Trophoblast cell (in vitro differentiated cells and primary cell): ENCODE data around the gene DUSP1.
A peak's percentile ranks its signal among the peaks of the same experiment; 100 is the strongest.

Experiments
- DNase-seq, 2 donors: peaks; one replicate each; pipeline ENCODE4 v3.0.0-alpha.2; 2016
- H2AFZ ChIP-seq: 2 replicates; pipeline ENCODE4 v1.6.1; 2013; ENCODE audit warnings: low read length, moderate library complexity, mild to moderate bottlenecking; ENCODE audit not compliant: insufficient read depth, poor library complexity
- H2AK5ac ChIP-seq: 2 replicates; pipeline ENCODE4 v1.6.1; 2013; ENCODE audit warnings: mild to moderate bottlenecking, low read length
- H2BK120ac ChIP-seq: 2 replicates; pipeline ENCODE4 v1.6.1; 2013; ENCODE audit warnings: low read length, mild to moderate bottlenecking, moderate library complexity; ENCODE audit not compliant: insufficient read depth, poor library complexity
- H2BK12ac ChIP-seq: 2 replicates; pipeline ENCODE4 v1.6.1; 2013; ENCODE audit warnings: mild to moderate bottlenecking, low read length, moderate library complexity
- H2BK5ac ChIP-seq: 2 replicates; pipeline ENCODE4 v1.6.1; 2013; ENCODE audit warnings: low read length, low read depth, moderate library complexity, mild to moderate bottlenecking; ENCODE audit not compliant: poor library complexity
- H3K14ac ChIP-seq: 2 replicates; pipeline ENCODE4 v1.6.1; 2013; ENCODE audit warnings: mild to moderate bottlenecking, low read length
- H3K18ac ChIP-seq: 2 replicates; pipeline ENCODE4 v1.6.1; 2013; ENCODE audit warnings: mild to moderate bottlenecking, low read length
- H3K23ac ChIP-seq: 2 replicates; pipeline ENCODE4 v1.6.1; 2013; ENCODE audit warnings: low read length
- H3K27ac ChIP-seq: 2 replicates; pipeline ENCODE4 v1.5.1; 2013; ENCODE audit warnings: low read depth, mild to moderate bottlenecking, inconsistent platforms, low read length, moderate library complexity
- H3K27me3 ChIP-seq: 2 replicates; pipeline ENCODE4 v1.6.1; 2013; ENCODE audit warnings: inconsistent platforms, mild to moderate bottlenecking, low read length, moderate library complexity; ENCODE audit not compliant: insufficient read depth
- H3K36me3 ChIP-seq, 2 experiments: 1 replicate in 1 of 2; 2 replicates in 1 of 2; pipeline ENCODE4 v1.6.1; 2013; ENCODE audit warnings: low read length in 2 of 2, mild to moderate bottlenecking in 2 of 2, moderate library complexity in 1 of 2; ENCODE audit not compliant: insufficient read depth in 2 of 2, control insufficient read depth in 1 of 2
- H3K4ac ChIP-seq: 2 replicates; pipeline ENCODE4 v1.6.1; 2013; ENCODE audit warnings: low read depth, mild to moderate bottlenecking, low read length, moderate library complexity
- H3K4me1 ChIP-seq, 2 experiments: 1 replicate in 1 of 2; 2 replicates in 1 of 2; pipeline ENCODE4 v1.6.1; 2013; ENCODE audit warnings: low read length in 2 of 2, mild to moderate bottlenecking in 2 of 2, moderate library complexity in 1 of 2; ENCODE audit not compliant: insufficient read depth in 2 of 2, control insufficient read depth in 1 of 2
- H3K4me2 ChIP-seq: 2 replicates; pipeline ENCODE4 v1.6.1; 2013; ENCODE audit warnings: inconsistent platforms, mild to moderate bottlenecking, low read length, moderate library complexity
- H3K4me3 ChIP-seq: 2 replicates; pipeline ENCODE4 v1.5.1; 2013; ENCODE audit warnings: mild to moderate bottlenecking, low read depth, low read length, inconsistent platforms
- H3K79me1 ChIP-seq: one replicate; pipeline ENCODE4 v1.6.1; 2013; ENCODE audit warnings: low read length
- H3K79me2 ChIP-seq: 2 replicates; pipeline ENCODE4 v1.6.1; 2013; ENCODE audit warnings: low read length, mild to moderate bottlenecking; ENCODE audit not compliant: control insufficient read depth, insufficient read depth, poor library complexity
- H3K9ac ChIP-seq: 2 replicates; pipeline ENCODE4 v1.6.1; 2013; ENCODE audit warnings: mild to moderate bottlenecking, low read length
- H3K9me3 ChIP-seq: 2 replicates; pipeline ENCODE4 v1.6.1; 2013; ENCODE audit warnings: low read depth, mild to moderate bottlenecking, control low read depth, inconsistent platforms, low read length; ENCODE audit not compliant: insufficient read depth
- H4K12ac ChIP-seq: 2 replicates; pipeline ENCODE4 v1.6.1; 2013; ENCODE audit warnings: low read depth, mild to moderate bottlenecking, low read length, moderate library complexity
- H4K8ac ChIP-seq: 2 replicates; pipeline ENCODE4 v1.6.1; 2013; ENCODE audit warnings: low read depth, mild to moderate bottlenecking, low read length, moderate library complexity
- H4K91ac ChIP-seq: one replicate; pipeline ENCODE4 v1.6.1; 2013; ENCODE audit warnings: low read depth, mild to moderate bottlenecking, low read length, moderate library complexity
- WGBS: extraction: QIAGEN DNeasy Blood & Tissue Kit; methylation state at CpG from one replicate; pipeline ENCODE4 v1.1.7; 2013; ENCODE audit warnings: missing lambda C conversion rate; ENCODE audit not compliant: insufficient read length, insufficient coverage; ENCODE audit errors: extremely low coverage; 5-methylcytosine and 5-hydroxymethylcytosine counted together

Gene DUSP1

DNA sequence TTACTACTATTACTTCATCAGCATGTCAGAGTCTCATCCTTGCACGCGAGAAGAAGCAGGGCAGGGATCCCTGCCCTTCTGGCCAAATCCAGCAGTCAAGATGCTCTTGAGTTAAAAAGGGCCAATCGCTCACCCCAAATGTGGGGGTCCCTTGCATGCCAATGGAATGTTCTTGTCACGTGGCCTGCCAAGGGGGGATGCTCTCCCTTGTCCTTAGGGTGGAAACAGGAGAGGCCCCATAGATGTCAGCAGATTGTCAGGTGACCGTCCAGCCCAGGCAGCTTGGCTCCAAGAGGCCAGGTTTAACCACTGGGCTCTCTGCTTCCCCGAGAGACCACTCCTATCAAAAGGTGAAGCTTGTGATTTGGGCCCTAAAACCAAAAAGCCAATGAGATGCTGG is 25.3 kb upstream of the DUSP1 start:
- Histone ChIP-seq H4K12ac (no peak overlapping the region), H2BK5ac (no peak overlapping the region), H2AK5ac (no peak overlapping the region), H3K79me2 (no peaks in the 10 kb centered on the region), H2BK120ac (no peak overlapping the region), H3K4me2 (no peak overlapping the region), H3K36me3 (no peaks in the 10 kb centered on the region), H4K91ac (no peak overlapping the region), H4K8ac (no peak overlapping the region), H3K27me3 (no peaks in the 10 kb centered on the region), H3K14ac (no peak overlapping the region), H2AFZ (no peak overlapping the region), H3K4ac (no peak overlapping the region), H3K4me1 (peaks cover 4 to 16% of the 10 kb centered on the region in 2 experiments), H3K9ac (no peak overlapping the region), H3K23ac (no peak overlapping the region), H2BK12ac (no peak overlapping the region), H3K79me1 (no peaks in the 10 kb centered on the region), H3K27ac (no peak overlapping the region), H3K4me3 (no peak overlapping the region), H3K18ac (no peak overlapping the region), H3K9me3 (no peaks in the 10 kb centered on the region)
- DNase-seq, result no peak
- no CpG with 5 or more reads among the region's 6 CpGs for WGBS

DNA sequence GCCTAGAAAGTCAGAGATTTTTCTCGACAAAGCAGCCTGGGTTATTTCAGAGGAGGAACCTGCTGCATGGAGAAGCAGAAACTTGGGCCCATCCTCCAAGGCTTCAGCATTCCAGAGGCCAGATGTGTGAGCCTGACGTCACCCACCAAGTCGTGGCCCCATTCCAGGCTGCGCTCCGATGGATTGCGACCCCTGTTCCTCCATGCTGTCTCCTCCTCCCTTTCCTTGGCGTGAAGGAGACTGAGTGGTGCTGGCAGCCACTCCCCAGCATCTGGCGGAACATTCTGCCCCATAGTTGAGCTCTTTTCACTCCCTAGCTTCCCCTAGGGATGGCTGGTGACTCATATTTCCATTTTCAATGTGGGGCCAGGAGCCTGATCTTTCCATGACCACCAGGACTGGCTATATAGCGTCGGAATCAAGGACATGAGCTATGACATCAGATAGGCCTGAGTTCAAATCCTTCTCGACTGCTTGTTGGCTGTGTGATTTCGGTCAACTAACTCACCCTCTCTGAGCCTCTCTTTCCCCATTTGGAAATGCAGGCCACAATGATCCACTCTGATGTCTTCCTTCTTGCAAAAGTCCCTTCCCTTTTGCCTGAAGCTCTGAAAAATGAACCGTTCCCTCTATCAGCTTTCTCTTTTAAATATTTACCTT is 24.5 kb upstream of the DUSP1 start:
- Histone ChIP-seq H4K8ac (no peak overlapping the region), H2AK5ac (peak overlapping the region; percentile 49), H2BK5ac (no peak overlapping the region), H3K23ac (no peak overlapping the region), H3K27me3 (no peaks in the 10 kb centered on the region), H3K9me3 (no peaks in the 10 kb centered on the region), H3K18ac (no peak overlapping the region), H3K36me3 (no peaks in the 10 kb centered on the region), H3K14ac (peak overlapping the region; percentile 13), H3K4me2 (no peak overlapping the region), H3K79me1 (no peaks in the 10 kb centered on the region), H3K4ac (no peak overlapping the region), H3K4me3 (no peak overlapping the region), H3K9ac (no peak overlapping the region), H4K91ac (no peak overlapping the region), H3K79me2 (no peaks in the 10 kb centered on the region), H3K4me1 (peaks cover 4 to 16% of the 10 kb centered on the region in 2 experiments), H3K27ac (no peak overlapping the region), H4K12ac (no peak overlapping the region), H2BK120ac (no peak overlapping the region), H2AFZ (no peak overlapping the region), H2BK12ac (no peak overlapping the region)
- peak; percentile 18 to 53 for DNase-seq
- WGBS, result no CpG with 5 or more reads among the region's 13 CpGs

DNA sequence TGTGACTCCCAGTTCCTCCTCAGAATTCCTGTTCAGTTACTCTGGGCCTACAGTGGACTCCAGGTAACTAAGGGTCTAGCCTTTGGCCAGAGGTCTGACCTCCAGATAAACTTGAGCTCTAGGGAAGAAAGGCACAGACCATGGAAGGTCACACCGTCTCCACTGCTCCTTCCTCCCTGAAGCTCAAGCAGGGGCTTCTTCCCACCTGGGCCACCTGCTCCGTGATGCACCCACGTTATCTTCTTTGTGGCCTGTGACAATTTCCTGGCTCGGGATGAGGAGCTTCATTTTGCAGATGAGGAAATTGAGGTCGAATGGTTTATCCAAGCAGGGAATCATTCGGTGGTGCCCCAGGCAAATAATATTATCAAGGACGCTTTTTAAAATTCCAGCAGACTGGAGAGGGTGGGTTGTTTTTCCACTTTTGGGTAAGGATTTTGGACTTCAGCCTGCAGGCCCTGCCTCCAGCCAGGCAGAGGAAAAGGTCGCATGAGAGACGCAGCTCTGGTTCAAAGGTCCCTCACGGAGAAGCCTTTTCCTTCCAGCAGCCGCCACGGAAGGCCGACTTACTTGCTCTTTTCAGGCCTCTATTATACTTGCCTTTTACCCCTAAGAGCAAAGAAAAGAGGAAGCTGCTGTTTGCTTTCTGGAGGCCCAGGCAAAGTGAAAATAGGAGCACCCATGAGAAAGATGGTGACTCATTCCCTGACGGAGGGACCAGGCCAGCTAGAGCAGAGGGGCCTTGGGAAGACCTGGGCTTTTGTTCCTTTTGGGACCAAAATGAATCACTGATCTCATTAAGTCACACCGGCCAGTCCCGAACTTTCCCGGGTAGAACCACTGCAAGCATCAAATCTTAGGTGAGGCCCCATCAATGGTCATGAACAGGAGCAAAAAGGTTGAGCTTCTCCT is 22.8 kb upstream of the DUSP1 start:
- no CpG with 5 or more reads among the region's 17 CpGs for WGBS
- no peak overlapping the region for H4K91ac ChIP-seq
- no peak overlapping the region for H3K4ac ChIP-seq
- H3K14ac ChIP-seq, result no peak overlapping the region
- no peaks in the 10 kb centered on the region for H3K36me3 ChIP-seq
- no peak overlapping the region for H3K23ac ChIP-seq
- no peak overlapping the region for H2BK12ac ChIP-seq
- H3K9ac ChIP-seq, result no peak overlapping the region
- DNase-seq, result peak; percentile 27 to 39
- no peak overlapping the region for H3K27ac ChIP-seq
- H3K4me2 ChIP-seq, result no peak overlapping the region
- H3K18ac ChIP-seq, result no peak overlapping the region
- no peaks in the 10 kb centered on the region for H3K79me2 ChIP-seq
- H3K4me1 ChIP-seq, result peaks cover 10 to 17% of the 10 kb centered on the region in 2 experiments
- H4K8ac ChIP-seq, result no peak overlapping the region
- no peaks in the 10 kb centered on the region for H3K27me3 ChIP-seq
- H3K4me3 ChIP-seq, result no peak overlapping the region
- H2BK120ac ChIP-seq, result no peak overlapping the region
- H2AFZ ChIP-seq, result no peak overlapping the region
- H2BK5ac ChIP-seq, result no peak overlapping the region
- H4K12ac ChIP-seq, result no peak overlapping the region
- no peak overlapping the region for H2AK5ac ChIP-seq
- no peaks in the 10 kb centered on the region for H3K9me3 ChIP-seq
- peaks cover 2% of the 10 kb centered on the region for H3K79me1 ChIP-seq

DNA sequence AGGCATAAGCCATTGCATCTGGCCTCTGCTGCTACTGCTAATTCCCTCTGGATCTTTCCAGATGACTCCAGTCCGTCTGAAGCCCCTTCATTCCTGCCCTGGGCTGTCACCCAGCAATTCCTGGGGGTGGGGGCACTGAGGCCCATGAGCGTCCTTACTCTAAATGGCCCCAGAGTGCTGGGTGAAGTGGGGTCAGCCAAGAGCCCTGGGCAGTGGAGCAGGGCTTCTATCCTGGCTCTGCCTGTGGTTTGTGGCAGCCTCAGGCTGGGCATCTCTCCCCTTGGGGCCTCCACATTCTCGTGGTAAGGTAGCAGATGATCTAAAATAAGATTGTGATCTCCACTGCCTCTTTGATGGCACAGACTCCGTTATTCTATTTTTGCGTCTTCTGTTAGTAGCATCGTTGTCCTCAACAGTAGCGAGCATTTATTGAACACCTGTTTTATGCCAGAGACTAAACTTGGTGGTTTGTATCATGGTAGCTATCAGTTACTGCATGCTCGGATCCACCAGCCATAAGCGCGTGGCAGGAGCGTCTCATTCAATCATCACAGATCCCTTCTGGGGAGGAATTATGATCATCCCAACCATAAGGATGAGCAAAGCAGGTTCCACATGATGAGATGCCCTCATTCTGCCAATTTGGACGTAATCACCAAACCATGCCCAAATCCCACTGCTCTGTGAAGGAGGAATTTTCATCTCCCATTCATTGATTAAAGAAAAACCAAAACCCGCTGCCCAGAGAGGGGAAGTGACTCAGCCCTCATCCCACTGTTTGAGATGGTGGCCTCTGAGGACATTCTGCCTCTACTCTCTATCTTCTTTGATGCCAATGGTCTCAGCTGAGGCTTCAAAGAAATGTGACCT is 21.9 kb upstream of the DUSP1 start:
- no peak overlapping the region for H2BK120ac ChIP-seq
- no CpG with 5 or more reads among the region's 13 CpGs for WGBS
- no peaks in the 10 kb centered on the region for H3K27me3 ChIP-seq
- no peak overlapping the region for H3K4ac ChIP-seq
- H3K18ac ChIP-seq, result no peak overlapping the region
- no peak for DNase-seq
- peaks cover 2% of the 10 kb centered on the region for H3K79me1 ChIP-seq
- H3K23ac ChIP-seq, result no peak overlapping the region
- H3K79me2 ChIP-seq, result no peaks in the 10 kb centered on the region
- no peak overlapping the region for H2AFZ ChIP-seq
- H3K9me3 ChIP-seq, result no peaks in the 10 kb centered on the region
- H2BK12ac ChIP-seq, result no peak overlapping the region
- H4K91ac ChIP-seq, result no peak overlapping the region
- H2BK5ac ChIP-seq, result no peak overlapping the region
- no peak overlapping the region for H4K12ac ChIP-seq
- H3K4me2 ChIP-seq, result no peak overlapping the region
- no peak overlapping the region for H3K4me3 ChIP-seq
- no peak overlapping the region for H3K9ac ChIP-seq
- peaks cover 10 to 18% of the 10 kb centered on the region in 2 experiments for H3K4me1 ChIP-seq
- no peaks in the 10 kb centered on the region for H3K36me3 ChIP-seq
- H3K27ac ChIP-seq, result no peak overlapping the region
- H3K14ac ChIP-seq, result no peak overlapping the region
- H2AK5ac ChIP-seq, result no peak overlapping the region
- no peak overlapping the region for H4K8ac ChIP-seq
